CD14-positive monocyte (primary cell): ENCODE results near the gene KLHL36. TPM values are rescaled to one million over a fixed set of nuclear protein-coding genes. Genes with fewer than 3 reads are reported as not detected.

Source experiments
- DNase-seq, 3 donors: peaks; one replicate each; pipeline ENCODE4 v3.0.0-alpha.2; 2011 to 2022
- H2AFZ ChIP-seq: 2 replicates; pipeline ENCODE4 v1.6.0; 2012; ENCODE audit warnings: mild to moderate bottlenecking, low read depth, low read length, inconsistent platforms; ENCODE audit not compliant: insufficient read depth, poor library complexity, severe bottlenecking
- H3K27ac ChIP-seq, 2 donors: 1 replicate in 1 of 2; 2 replicates in 1 of 2; pipeline ENCODE4 v1.5.1; 2012 to 2013; ENCODE audit warnings: low read length in 2 of 2, control low read depth in 1 of 2, inconsistent platforms in 1 of 2, low read depth in 1 of 2, mild to moderate bottlenecking in 1 of 2
- H3K27me3 ChIP-seq, 2 donors: one replicate each; pipeline versions ENCODE4 v1.6.0 to v1.6.1; 2011 to 2013; ENCODE audit warnings: low read length in 2 of 2; ENCODE audit not compliant: control insufficient read depth in 2 of 2, insufficient read depth in 2 of 2
- H3K36me3 ChIP-seq, 2 donors: replicated peaks in 1 of 2; 1 replicate in 1 of 2; 2 replicates in 1 of 2; pipeline versions ENCODE4 v1.5.1 to v1.6.1; 2012 to 2013; ENCODE audit warnings: low read length in 2 of 2, control low read depth in 1 of 2, inconsistent platforms in 1 of 2, mild to moderate bottlenecking in 1 of 2; ENCODE audit not compliant: insufficient read depth in 2 of 2, control insufficient read depth in 1 of 2
- H3K4me1 ChIP-seq, 2 donors: 1 replicate in 1 of 2; 2 replicates in 1 of 2; pipeline versions ENCODE4 v1.5.1 to v1.6.1; 2012 to 2013; ENCODE audit warnings: low read length in 2 of 2, control low read depth in 1 of 2, inconsistent platforms in 1 of 2, mild to moderate bottlenecking in 1 of 2, moderate library complexity in 1 of 2; ENCODE audit not compliant: insufficient read depth in 2 of 2, control insufficient read depth in 1 of 2
- H3K4me2 ChIP-seq: replicated peaks from 2 replicates; pipeline ENCODE3; 2012; ENCODE audit warnings: low read length, moderate library complexity, mild to moderate bottlenecking; ENCODE audit not compliant: poor library complexity, severe bottlenecking; ENCODE audit errors: extremely low read depth
- H3K4me3 ChIP-seq, 3 experiments: fragments of 200-600 bp in 1 of 3; sonication (generic) in 1 of 3; replicated peaks in 1 of 3; 1 replicate in 2 of 3; 2 replicates in 1 of 3; pipeline ENCODE4 v1.5.1; 2011 to 2013; ENCODE audit warnings: low read length in 3 of 3, mild to moderate bottlenecking in 3 of 3, control low read depth in 2 of 3, low read depth in 2 of 3, inconsistent platforms in 1 of 3, moderate library complexity in 1 of 3
- H3K79me2 ChIP-seq: 2 replicates; pipeline ENCODE4 v1.6.0; 2012; ENCODE audit warnings: mild to moderate bottlenecking, control low read depth, inconsistent platforms, low read length, moderate library complexity; ENCODE audit not compliant: insufficient read depth
- H3K9ac ChIP-seq: 2 replicates; pipeline ENCODE4 v1.6.0; 2017; ENCODE audit warnings: low read length, mild to moderate bottlenecking; ENCODE audit not compliant: insufficient read depth, poor library complexity, severe bottlenecking
- H3K9me3 ChIP-seq, 2 donors: replicated peaks in 1 of 2; 1 replicate in 1 of 2; 2 replicates in 1 of 2; pipeline versions ENCODE4 v1.5.1 to v1.6.1; 2012 to 2013; ENCODE audit warnings: low read length in 2 of 2, control low read depth in 1 of 2; ENCODE audit not compliant: control insufficient read depth in 1 of 2, insufficient read depth in 1 of 2
- H4K20me1 ChIP-seq: 2 replicates; pipeline ENCODE4 v1.6.0; 2012; ENCODE audit warnings: mild to moderate bottlenecking, low read length, control low read depth, moderate library complexity; ENCODE audit not compliant: insufficient read depth
- H3K27ac Mint-ChIP-seq, 7 donors: one replicate each; pipeline ENCODE4 v1.8.0; 2020; ENCODE audit warnings: mild to moderate bottlenecking in 7 of 7, mixed read lengths in 7 of 7, moderate library complexity in 6 of 7, inconsistent platforms in 2 of 7
- H3K27me3 Mint-ChIP-seq, 3 donors: one replicate each; pipeline ENCODE4 v1.8.0; 2021 to 2022; ENCODE audit warnings: low read depth in 3 of 3, mild to moderate bottlenecking in 3 of 3, mixed read lengths in 3 of 3, moderate library complexity in 3 of 3, inconsistent platforms in 1 of 3
- H3K36me3 Mint-ChIP-seq, 2 donors: one replicate each; pipeline ENCODE4 v1.8.0; 2020; ENCODE audit warnings: mixed read lengths in 2 of 2, inconsistent platforms in 1 of 2, mild to moderate bottlenecking in 1 of 2
- H3K4me1 Mint-ChIP-seq: one replicate; pipeline ENCODE4 v1.8.0; 2020; ENCODE audit warnings: mild to moderate bottlenecking, mixed read lengths
- H3K4me3 Mint-ChIP-seq, 2 donors: one replicate each; pipeline ENCODE4 v1.8.0; 2020; ENCODE audit warnings: mild to moderate bottlenecking in 2 of 2, mixed read lengths in 2 of 2, moderate library complexity in 1 of 2
- H3K9me3 Mint-ChIP-seq, 7 donors: one replicate each; pipeline ENCODE4 v1.8.0; 2020 to 2022; ENCODE audit warnings: mixed read lengths in 7 of 7, mild to moderate bottlenecking in 6 of 7, moderate library complexity in 6 of 7, inconsistent platforms in 2 of 7
- WGBS: methylation state at CpG from one replicate; pipeline ENCODE4 v1.1.5; 2013; ENCODE audit warnings: missing lambda C conversion rate; ENCODE audit not compliant: insufficient coverage; 5-methylcytosine and 5-hydroxymethylcytosine counted together
- intact Hi-C, 2 donors: fragments of 100-400 bp; cut with micrococcal nuclease; formaldehyde crosslinking; loops; one replicate each; pipeline versions ENCODE4 v1.15.0 to v1.15.1; 2023
- polyA plus RNA-seq, 3 donors: library from polyadenylated mRNA; depleted of rRNA in 1 of 3; unstranded in 2 of 3; stranded (reverse) in 1 of 3; fragments of 300-500 nt in 2 of 3; fragments of >200 nt in 1 of 3; fragmentation: Illumina TruSeq in 2 of 3; gene quantifications; 1 replicate in 2 of 3; 2 replicates in 1 of 3; pipeline ENCODE4 v1.2.3, GENCODE V29; 2012 to 2021
- TF ChIP-seq, protein P1 (sequence below): fragments of 200-600 bp; IDR thresholded peaks from one replicate; pipeline ENCODE4 v1.8.0; 2022; ENCODE audit warnings: antibody characterized with exemption, mild to moderate bottlenecking

KLHL36 gene
- polyA plus RNA-seq, 3 donors, result 12.1 to 50.8 (median 14.2) TPM

DNA sequence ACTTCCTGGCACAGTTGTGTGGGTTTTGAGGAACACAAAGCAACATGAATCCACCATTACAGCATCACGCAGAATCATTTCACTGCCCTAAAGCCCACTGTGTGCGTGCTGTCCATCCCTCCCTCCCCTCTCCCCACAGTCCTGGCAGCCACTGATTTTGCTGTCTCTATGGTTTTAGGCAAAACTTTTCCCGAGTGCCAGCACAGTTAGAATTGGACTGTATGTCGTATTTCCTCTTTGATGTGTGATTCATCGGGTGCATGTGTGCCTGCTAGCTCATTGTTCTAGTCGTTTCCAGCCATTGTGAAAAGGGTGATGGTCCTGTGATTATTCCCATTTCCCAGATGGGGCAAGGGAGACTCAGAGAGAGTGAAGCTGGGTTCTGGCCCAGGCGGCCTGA is 12.7 kb downstream of the KLHL36 start:
- H3K4me1 Mint-ChIP-seq, result no peaks in the 10 kb centered on the region
- peaks cover 83 to 92% of the 10 kb centered on the region in 2 donors for H3K36me3 Mint-ChIP-seq

GRCh38 chr16:84661418-84662060 is 13.2 kb downstream of the KLHL36 start:
- Mint-ChIP-seq H3K36me3 (peaks cover 87 to 93% of the 10 kb centered on the region in 2 donors), H3K27ac (peak overlapping the region in 3 of 7 donors; percentile 11 to 42 (median 36)), H3K4me3 (no peak overlapping the region), H3K9me3 (peaks cover 0 to 3% (median 0%) of the 10 kb centered on the region in 7 donors), H3K27me3 (no peaks in the 10 kb centered on the region), H3K4me1 (no peaks in the 10 kb centered on the region)
- Histone ChIP-seq H3K9ac (no peak overlapping the region), H4K20me1 (peaks cover 93% of the 10 kb centered on the region), H3K4me3 (no peak overlapping the region), H3K9me3 (no peaks in the 10 kb centered on the region), H3K27ac (no peak overlapping the region), H3K4me1 (no peaks in the 10 kb centered on the region), H3K79me2 (peaks cover 27% of the 10 kb centered on the region), H3K36me3 (peaks cover 91 to 100% of the 10 kb centered on the region in 2 donors), H3K27me3 (no peaks in the 10 kb centered on the region), H3K4me2 (no peak overlapping the region), H2AFZ (no peak overlapping the region)
- no peak for DNase-seq
- intact Hi-C loops, result no loop called here
- WGBS, result 97% methylated on average over 50 of the region's 51 CpGs
- TF ChIP-seq, protein P1, sequence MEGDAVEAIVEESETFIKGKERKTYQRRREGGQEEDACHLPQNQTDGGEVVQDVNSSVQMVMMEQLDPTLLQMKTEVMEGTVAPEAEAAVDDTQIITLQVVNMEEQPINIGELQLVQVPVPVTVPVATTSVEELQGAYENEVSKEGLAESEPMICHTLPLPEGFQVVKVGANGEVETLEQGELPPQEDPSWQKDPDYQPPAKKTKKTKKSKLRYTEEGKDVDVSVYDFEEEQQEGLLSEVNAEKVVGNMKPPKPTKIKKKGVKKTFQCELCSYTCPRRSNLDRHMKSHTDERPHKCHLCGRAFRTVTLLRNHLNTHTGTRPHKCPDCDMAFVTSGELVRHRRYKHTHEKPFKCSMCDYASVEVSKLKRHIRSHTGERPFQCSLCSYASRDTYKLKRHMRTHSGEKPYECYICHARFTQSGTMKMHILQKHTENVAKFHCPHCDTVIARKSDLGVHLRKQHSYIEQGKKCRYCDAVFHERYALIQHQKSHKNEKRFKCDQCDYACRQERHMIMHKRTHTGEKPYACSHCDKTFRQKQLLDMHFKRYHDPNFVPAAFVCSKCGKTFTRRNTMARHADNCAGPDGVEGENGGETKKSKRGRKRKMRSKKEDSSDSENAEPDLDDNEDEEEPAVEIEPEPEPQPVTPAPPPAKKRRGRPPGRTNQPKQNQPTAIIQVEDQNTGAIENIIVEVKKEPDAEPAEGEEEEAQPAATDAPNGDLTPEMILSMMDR, result no peak

More for the DNA sequence above, 12.7 kb downstream of the KLHL36 start:
- Histone ChIP-seq H3K4me1 (no peaks in the 10 kb centered on the region), H3K9ac (no peak overlapping the region), H2AFZ (no peak overlapping the region), H3K79me2 (peaks cover 32% of the 10 kb centered on the region), H3K4me3 (no peak overlapping the region), H3K27me3 (no peaks in the 10 kb centered on the region), H4K20me1 (peaks cover 89% of the 10 kb centered on the region), H3K27ac (no peak overlapping the region), H3K36me3 (peaks cover 90 to 96% of the 10 kb centered on the region in 2 donors), H3K4me2 (no peak overlapping the region), H3K9me3 (no peaks in the 10 kb centered on the region)
- no peak overlapping the region for H3K4me3 Mint-ChIP-seq
- no peak for DNase-seq
- peaks cover 0 to 3% (median 0%) of the 10 kb centered on the region in 7 donors for H3K9me3 Mint-ChIP-seq
- intact Hi-C loops, result no loop called here
- TF ChIP-seq, protein P1, result no peak
- peaks cover 0 to 1% (median 0%) of the 10 kb centered on the region in 3 donors for H3K27me3 Mint-ChIP-seq
- H3K27ac Mint-ChIP-seq, result peak overlapping the region in 1 of 7 donors; percentile 42
- whole genome bisulfite sequencing, result 83% methylated on average over 6 of the region's 7 CpGs
